DND-41 (cell line): ENCODE measurements around the gene TXNDC17.

Experiments used
- CTCF ChIP-seq: IDR thresholded peaks from 2 replicates; pipeline ENCODE4 v1.5.1; 2012; ENCODE audit warnings: borderline replicate concordance, low read length, moderate library complexity, mild to moderate bottlenecking; ENCODE audit not compliant: poor library complexity, severe bottlenecking; ENCODE audit errors: extremely low read depth
- EZH2 ChIP-seq: IDR thresholded peaks from 3 replicates; pipeline ENCODE4 v1.6.1; 2012; ENCODE audit warnings: borderline replicate concordance, low read depth, mild to moderate bottlenecking, moderate library complexity, low read length, inconsistent platforms; ENCODE audit not compliant: severe bottlenecking

- TF ChIP-seq EZH2 (no peak), CTCF (no peak)
These were observed 10.5 kb upstream of the TXNDC17 start for GRCh38 chr17:6630390-6630789.
